NCI-H187 treated with DMSO at 0.1 percent for 48 hours (cell line): Measurements from ENCODE around the gene SSBP2.
"Not testable (repeated sequence)": the region's sequence is repeated elsewhere in the genome, so short reads cannot be mapped to it uniquely, and the experiment has no call there.

Experiments
- DNase-seq: peaks from one replicate; lab custom pipeline; 2025; lab: John Stamatoyannopoulos, UW

SSBP2 gene

DNA sequence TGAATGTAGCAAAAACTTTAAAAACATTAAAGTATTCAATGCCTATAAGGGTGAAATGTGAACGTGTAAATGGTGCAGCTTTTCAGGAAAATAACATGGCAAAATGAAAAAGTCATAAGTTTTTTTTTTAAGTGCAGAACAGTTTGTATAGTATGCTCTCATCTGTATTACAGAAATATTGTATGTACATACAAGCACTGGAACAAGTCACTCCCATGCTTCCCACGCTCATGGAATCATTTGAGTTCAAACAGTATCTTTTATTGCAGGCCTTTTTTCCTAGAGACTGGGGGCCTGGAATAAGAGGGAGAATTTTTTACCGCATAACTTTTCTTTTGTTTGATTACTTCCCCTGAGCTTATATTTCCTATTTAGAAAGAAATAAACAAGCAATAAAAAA, 94.1 kb downstream of the SSBP2 start:
- no peak for DNase-seq

- no peak for DNase-seq
Measured at GRCh38 chr5:81650987-81651386, 99.9 kb downstream of the SSBP2 start.

- no peak for DNase-seq
Measured at GRCh38 chr5:81646469-81646995, 104.4 kb downstream of the SSBP2 start.

GRCh38 chr5:81642210-81642609, 108.7 kb downstream of the SSBP2 start:
- DNase-seq, result no peak

DNA sequence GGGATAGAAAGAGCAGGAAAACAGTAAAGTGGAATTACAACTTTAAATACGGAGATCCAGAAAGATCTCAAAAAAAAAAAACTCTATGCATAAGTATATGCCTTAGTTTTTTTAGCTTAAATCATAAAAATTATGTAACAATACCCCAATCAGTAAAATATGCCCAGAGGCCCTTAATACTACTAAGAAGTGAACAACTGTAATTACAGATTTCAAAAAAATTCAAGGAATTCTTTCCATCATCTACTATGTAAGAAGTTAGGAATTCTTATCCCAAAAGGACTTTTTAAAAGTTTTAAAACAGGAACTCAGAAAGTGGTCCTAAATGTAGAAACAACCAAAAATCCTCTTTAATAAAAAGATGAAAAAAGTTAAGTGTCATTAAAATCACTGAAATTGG, 111.3 kb downstream of the SSBP2 start:
- DNase-seq, result no peak

GRCh38 chr5:81638471-81638870, 112.4 kb downstream of the SSBP2 start:
- no peak for DNase-seq

DNA sequence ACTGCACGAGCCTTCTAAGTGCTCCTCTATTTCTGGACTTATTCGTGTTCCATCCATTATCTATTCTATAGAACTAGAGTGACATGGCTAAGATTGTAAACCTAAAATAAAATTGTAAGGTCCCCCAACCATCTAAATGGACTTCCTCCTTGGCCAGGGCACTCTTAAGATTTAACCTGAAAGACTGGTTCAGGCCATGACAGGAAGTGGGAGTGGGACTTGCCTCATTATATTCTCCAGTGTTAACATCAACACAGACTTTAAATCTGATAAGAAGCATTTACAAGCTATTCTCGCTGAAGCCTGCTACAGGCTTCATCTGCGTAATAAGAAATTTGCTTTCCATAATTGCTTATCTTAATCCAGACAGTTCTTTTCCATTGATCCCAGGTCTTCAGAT, 117.0 kb downstream of the SSBP2 start:
- no peak for DNase-seq

DNA sequence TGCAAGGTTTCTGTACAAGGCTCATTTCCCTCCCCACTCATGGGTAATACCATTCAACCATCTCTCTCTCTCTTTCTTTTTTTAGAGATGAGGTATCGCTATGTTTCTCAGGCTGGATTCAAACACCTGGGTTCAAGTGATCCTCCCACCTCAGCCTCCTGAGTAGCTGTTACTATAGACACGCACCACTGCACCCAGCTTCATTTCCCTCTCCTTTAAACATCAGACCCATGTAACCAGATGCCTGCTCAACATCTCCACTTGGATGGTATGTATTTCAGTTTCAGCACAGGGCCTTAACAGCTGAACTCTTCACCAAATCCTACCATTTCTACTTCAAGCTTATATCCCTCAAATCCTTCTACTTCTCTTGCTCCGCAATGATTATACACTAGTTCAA, 117.4 kb downstream of the SSBP2 start:
- no peak for DNase-seq

GRCh38 chr5:81632679-81633078, 118.2 kb downstream of the SSBP2 start:
- DNase-seq, result no peak

DNA sequence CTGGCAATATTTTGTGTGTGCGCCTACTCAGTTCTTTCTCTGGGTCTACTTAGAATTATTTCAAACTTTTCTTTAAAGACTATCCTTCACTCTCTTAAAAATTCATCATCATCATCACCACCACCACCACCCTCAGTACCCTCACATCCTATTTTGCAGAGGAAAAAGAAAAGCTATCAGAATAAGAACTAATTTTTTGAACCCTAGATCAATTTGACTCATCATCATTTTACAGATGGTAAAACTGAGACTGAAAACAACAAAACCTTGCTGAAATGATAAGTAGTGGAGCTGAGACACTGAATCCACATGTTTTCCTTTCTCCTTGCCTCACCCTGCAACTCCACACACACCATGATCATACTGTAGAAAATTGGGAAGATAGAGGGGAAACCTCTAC, 119.3 kb downstream of the SSBP2 start:
- no peak for DNase-seq

- no peak for DNase-seq
Measured at GRCh38 chr5:81631124-81631523, 119.8 kb downstream of the SSBP2 start.

- DNase-seq, result no peak
Measured at GRCh38 chr5:81630684-81631083, 120.2 kb downstream of the SSBP2 start.

- no peak for DNase-seq
Measured at GRCh38 chr5:81629986-81630385, 120.9 kb downstream of the SSBP2 start.

GRCh38 chr5:81628061-81628460, 122.8 kb downstream of the SSBP2 start:
- DNase-seq, result not testable (repeated sequence)

DNA sequence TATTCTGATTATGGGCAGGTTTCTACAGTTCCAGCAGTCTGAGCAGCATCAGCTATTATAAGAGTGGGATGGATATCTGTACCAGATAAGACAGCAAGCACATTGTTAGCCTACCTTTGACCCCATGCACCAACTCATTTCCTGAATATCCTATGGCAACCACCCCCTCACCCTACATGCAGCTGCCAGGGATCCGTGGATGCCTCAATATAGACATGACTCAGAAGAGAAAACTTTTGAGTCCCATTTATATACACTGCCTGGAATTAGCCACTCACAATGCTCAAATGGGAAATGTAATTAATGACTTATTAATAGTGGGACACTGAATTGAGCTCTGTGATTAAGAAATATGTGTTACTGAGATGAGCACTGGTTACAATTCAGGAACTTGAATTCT, 124.4 kb downstream of the SSBP2 start:
- DNase-seq, result no peak

- DNase-seq, result no peak
Measured at GRCh38 chr5:81609810-81610375, 141.0 kb downstream of the SSBP2 start.

GRCh38 chr5:81608976-81609375, 141.9 kb downstream of the SSBP2 start:
- DNase-seq, result no peak

GRCh38 chr5:81607693-81608092, 143.2 kb downstream of the SSBP2 start:
- DNase-seq, result no peak

DNA sequence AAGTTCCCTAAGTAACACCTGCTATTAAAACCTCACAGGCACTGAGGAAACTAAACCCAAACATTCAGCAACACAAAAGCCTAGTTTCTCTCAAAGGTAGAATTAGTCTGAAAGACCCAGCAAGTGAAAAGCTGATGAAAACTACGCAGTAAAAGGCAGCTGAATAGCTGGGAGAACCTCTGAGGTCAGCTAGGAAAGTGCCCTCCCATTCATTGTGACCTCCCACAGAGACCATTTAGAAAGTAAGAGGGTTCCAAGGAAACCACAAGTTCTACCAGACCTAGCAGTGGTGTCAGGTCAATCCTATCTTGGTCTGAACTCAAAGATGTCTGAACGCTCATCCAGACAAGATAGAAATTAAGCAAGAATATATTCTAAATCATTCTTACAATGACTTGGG, 144.7 kb downstream of the SSBP2 start:
- DNase-seq, result no peak

DNA sequence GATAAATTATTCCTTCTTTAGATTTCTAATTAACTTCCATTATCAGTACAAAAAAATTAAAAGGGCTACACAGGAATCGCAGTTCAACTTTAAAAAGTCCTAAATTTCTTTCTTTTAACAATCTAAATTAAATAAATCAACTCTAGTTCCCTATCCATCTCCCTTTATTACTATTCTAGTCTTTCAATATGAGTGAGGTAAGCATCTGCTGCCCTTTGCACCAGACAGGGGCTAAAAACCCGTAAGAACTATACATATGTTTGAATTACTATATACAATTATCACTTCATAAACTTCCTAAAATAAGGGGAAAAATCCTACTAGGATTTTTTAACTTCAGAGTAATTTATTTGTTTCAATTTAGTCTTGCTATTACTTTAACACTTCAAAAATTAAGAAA, 145.6 kb downstream of the SSBP2 start:
- DNase-seq, result no peak

DNA sequence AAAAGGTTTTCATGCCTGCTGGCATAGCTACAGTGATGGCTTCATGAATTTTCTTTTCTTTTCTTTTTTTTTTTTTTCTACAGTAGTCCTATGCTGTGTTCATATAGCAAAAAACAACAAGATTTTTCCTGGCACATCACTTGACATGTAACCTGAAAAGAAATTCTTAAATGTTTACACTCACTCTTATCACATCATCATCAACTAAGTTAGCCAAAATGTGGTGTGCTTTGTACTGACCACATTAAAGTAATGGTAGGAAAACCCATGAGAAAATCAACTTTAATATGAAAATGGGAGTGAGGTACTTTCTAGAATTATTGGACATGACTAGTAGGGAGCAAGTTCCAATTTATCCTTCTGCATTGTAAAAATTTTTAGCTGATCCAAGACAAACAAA, 146.7 kb downstream of the SSBP2 start:
- no peak for DNase-seq

DNA sequence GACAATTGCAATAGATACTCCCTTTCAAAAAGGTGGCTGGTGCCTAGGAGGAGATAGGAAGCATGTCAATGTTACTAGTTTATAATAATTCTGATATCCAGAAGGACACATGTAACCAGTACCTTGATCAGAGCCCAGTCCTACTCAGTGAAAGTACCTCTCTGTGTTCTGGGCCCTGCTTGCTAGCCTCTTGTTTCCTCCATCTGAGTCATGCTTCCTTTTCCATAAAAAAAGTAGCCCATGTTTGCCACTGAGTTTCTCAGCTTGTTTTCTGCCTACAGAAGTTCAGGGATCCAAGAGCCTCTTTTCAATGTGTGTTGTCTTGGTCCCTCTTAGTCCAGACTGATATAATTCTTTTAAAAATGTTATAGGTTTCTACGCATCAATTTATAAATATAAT, 149.0 kb downstream of the SSBP2 start:
- DNase-seq, result no peak

DNA sequence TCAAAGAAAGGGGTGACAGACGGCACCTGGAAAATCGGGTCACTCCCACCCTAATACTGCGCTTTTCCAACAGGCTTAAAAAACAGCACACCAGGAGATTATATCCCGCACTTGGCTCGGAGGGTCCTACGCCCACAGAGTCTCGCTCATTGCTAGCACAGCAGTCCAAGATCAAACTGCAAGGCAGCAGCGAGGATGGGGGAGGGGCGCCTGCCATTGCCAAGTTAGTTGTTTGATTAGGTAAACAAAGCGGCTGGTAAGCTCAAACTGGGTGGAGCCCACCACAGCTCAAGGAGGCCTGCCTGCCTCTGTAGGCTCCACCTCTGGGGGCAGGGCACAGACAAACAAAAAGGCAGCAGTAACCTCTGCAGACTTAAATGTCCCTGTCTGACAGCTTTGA, 158.8 kb downstream of the SSBP2 start:
- DNase-seq, result not testable (repeated sequence)
